Fibroblast of mammary gland (primary cell): ENCODE data around the gene SEC16B.

Experiments used
- DNase-seq: peaks from one replicate; pipeline ENCODE4 v3.0.0-alpha.2; 2010; ENCODE audit warnings: low read depth
- H3K4me3 ChIP-seq: 2 replicates; pipeline ENCODE4 v1.5.1; 2011; ENCODE audit warnings: low read depth, mild to moderate bottlenecking, low read length, moderate library complexity; ENCODE audit not compliant: control insufficient read depth
- CTCF ChIP-seq: conservative IDR thresholded peaks from 2 replicates; pipeline ENCODE4 v1.5.1; 2011; ENCODE audit warnings: low read depth, low read length, inconsistent platforms; ENCODE audit not compliant: control insufficient read depth, insufficient read depth

SEC16B gene

GRCh38 chr1:177958092-177958491 lies 11.8 kb downstream of the SEC16B start:
- H3K4me3 ChIP-seq, result no peak overlapping the region
- DNase-seq, result no peak
- TF ChIP-seq CTCF, result no peak

GRCh38 chr1:177954076-177954475 lies 15.8 kb downstream of the SEC16B start:
- TF ChIP-seq CTCF, result no peak

GRCh38 chr1:177953549-177953948 lies 16.3 kb downstream of the SEC16B start:
- TF ChIP-seq CTCF, result no peak
- no peak overlapping the region for H3K4me3 ChIP-seq
- no peak for DNase-seq

More at GRCh38 chr1:177954076-177954475, 15.8 kb downstream of the SEC16B start:
- no peak for DNase-seq
- no peak overlapping the region for H3K4me3 ChIP-seq

- H3K4me3 ChIP-seq, result no peak overlapping the region
- DNase-seq, result no peak
- TF ChIP-seq CTCF, result no peak
Measured at GRCh38 chr1:177952691-177953090, 17.2 kb downstream of the SEC16B start.

GRCh38 chr1:177952249-177952648 lies 17.6 kb downstream of the SEC16B start:
- no peak for TF ChIP-seq CTCF
- DNase-seq, result no peak
- no peak overlapping the region for H3K4me3 ChIP-seq

- no peak for TF ChIP-seq CTCF
- DNase-seq, result no peak
- H3K4me3 ChIP-seq, result no peak overlapping the region
Measured at GRCh38 chr1:177950506-177950905, 19.4 kb downstream of the SEC16B start.

GRCh38 chr1:177948336-177948972 lies 21.4 kb downstream of the SEC16B start:
- peak; percentile 73 for DNase-seq
- TF ChIP-seq CTCF, result peak; percentile 97
- H3K4me3 ChIP-seq, result no peak overlapping the region
